Activated naive CD8-positive, alpha-beta T cell treated with anti-CD3 and anti-CD28 coated beads, Interleukin-2, amount 50 U/mL, for 16 hours (primary cell): ENCODE measurements around the gene TMEM161B.
"Not testable (repeated sequence)": the region's sequence is repeated elsewhere in the genome, so short reads cannot be mapped to it uniquely, and the experiment has no call there.

Source experiments
- DNase-seq: peaks from one replicate; pipeline ENCODE4 v3.0.0-alpha.2; 2020; ENCODE audit warnings: low read depth, low spot score

The TMEM161B gene

GRCh38 chr5:88248743-88249540 is 19.7 kb downstream of the TMEM161B start:
- no peak for DNase-seq

- DNase-seq, result no peak
Measured at GRCh38 chr5:88248094-88248493, 20.6 kb downstream of the TMEM161B start.

- DNase-seq, result no peak
Measured at GRCh38 chr5:88245893-88246244, 22.8 kb downstream of the TMEM161B start.

- DNase-seq, result no peak
Measured at GRCh38 chr5:88245241-88245892, 23.3 kb downstream of the TMEM161B start.

- DNase-seq, result no peak
Measured at GRCh38 chr5:88244686-88245085, 24.0 kb downstream of the TMEM161B start.

- not testable (repeated sequence) for DNase-seq
Measured at GRCh38 chr5:88243493-88243892, 25.2 kb downstream of the TMEM161B start.

- DNase-seq, result no peak
Measured at GRCh38 chr5:88238732-88239131, 29.9 kb downstream of the TMEM161B start.

- no peak for DNase-seq
Measured at GRCh38 chr5:88236866-88237642, 31.6 kb downstream of the TMEM161B start.

GRCh38 chr5:88235828-88236227 is 32.8 kb downstream of the TMEM161B start:
- no peak for DNase-seq

GRCh38 chr5:88235346-88235745 is 33.3 kb downstream of the TMEM161B start:
- DNase-seq, result no peak

GRCh38 chr5:88230546-88231066 is 38.0 kb downstream of the TMEM161B start:
- no peak for DNase-seq

- DNase-seq, result no peak
Measured at GRCh38 chr5:88226881-88227450, 41.7 kb downstream of the TMEM161B start.

GRCh38 chr5:88214655-88215054 is 54.0 kb downstream of the TMEM161B start:
- no peak for DNase-seq

GRCh38 chr5:88207575-88207974 is 61.1 kb downstream of the TMEM161B start:
- DNase-seq, result no peak

GRCh38 chr5:88203981-88204750 is 64.5 kb downstream of the TMEM161B start:
- no peak for DNase-seq

GRCh38 chr5:88195636-88196035 is 73.0 kb downstream of the TMEM161B start:
- no peak for DNase-seq

GRCh38 chr5:88193896-88194295 is 74.7 kb downstream of the TMEM161B start:
- no peak for DNase-seq

- peak; percentile 17 for DNase-seq
Measured at GRCh38 chr5:88190106-88190834, 78.4 kb downstream of the TMEM161B start.

- not testable (repeated sequence) for DNase-seq
Measured at GRCh38 chr5:88189484-88189883, 79.2 kb downstream of the TMEM161B start.

GRCh38 chr5:88188458-88189132 is 80.0 kb downstream of the TMEM161B start:
- no peak for DNase-seq
